GM23248 (cell line): ENCODE results near the gene CAMK4. TPM values are rescaled to one million over a fixed set of nuclear protein-coding genes. Genes with fewer than 3 reads are reported as not detected.

Experiments used
- DNase-seq: peaks from one replicate; pipeline ENCODE4 v3.0.0-alpha.2; 2015
- H2AFZ ChIP-seq: fragments of 200-600 bp; sonication (generic); 2 replicates; pipeline ENCODE4 v1.6.1; 2016; ENCODE audit warnings: antibody characterized with exemption
- H3F3A ChIP-seq: fragments of 200-600 bp; sonication (generic); 2 replicates; pipeline ENCODE4 v1.6.1; 2016; ENCODE audit warnings: mild to moderate bottlenecking, antibody characterized with exemption, mixed run types; ENCODE audit not compliant: insufficient read depth
- H3K27ac ChIP-seq: fragments of 200-600 bp; sonication (generic); 2 replicates; pipeline ENCODE4 v1.5.1; 2016; ENCODE audit warnings: mild to moderate bottlenecking
- H3K27me3 ChIP-seq: fragments of 200-600 bp; sonication (generic); replicated peaks from 2 replicates; pipeline ENCODE4 v1.6.1; 2016; ENCODE audit warnings: mild to moderate bottlenecking; ENCODE audit not compliant: insufficient read depth
- H3K36me3 ChIP-seq: fragments of 200-600 bp; sonication (generic); 2 replicates; pipeline ENCODE4 v1.6.1; 2016; ENCODE audit warnings: low read depth, mild to moderate bottlenecking
- H3K4me1 ChIP-seq: fragments of 200-600 bp; sonication (generic); 2 replicates; pipeline ENCODE4 v1.6.1; 2016; ENCODE audit warnings: mild to moderate bottlenecking; ENCODE audit not compliant: insufficient read depth
- H3K4me2 ChIP-seq: fragments of 200-600 bp; sonication (generic); one replicate; pipeline ENCODE4 v1.6.1; 2016; ENCODE audit warnings: mild to moderate bottlenecking; ENCODE audit not compliant: unreplicated experiment
- H3K4me3 ChIP-seq: fragments of 200-600 bp; sonication (generic); 2 replicates; pipeline ENCODE4 v1.5.1; 2016; ENCODE audit warnings: mild to moderate bottlenecking
- H3K79me2 ChIP-seq: fragments of 200-600 bp; sonication (generic); 2 replicates; pipeline ENCODE4 v1.6.1; 2016; ENCODE audit warnings: mild to moderate bottlenecking; ENCODE audit not compliant: insufficient read depth
- H3K9ac ChIP-seq: fragments of 200-600 bp; sonication (generic); 2 replicates; pipeline ENCODE4 v1.6.1; 2016; ENCODE audit warnings: mild to moderate bottlenecking
- H3K9me2 ChIP-seq: fragments of 200-600 bp; sonication (generic); 2 replicates; pipeline ENCODE4 v1.6.1; 2016; ENCODE audit warnings: mixed run types, mild to moderate bottlenecking, moderate library complexity; ENCODE audit not compliant: insufficient read depth
- H3K9me3 ChIP-seq: fragments of 200-600 bp; sonication (generic); one replicate; pipeline ENCODE4 v1.6.1; 2017; ENCODE audit warnings: low read depth
- H4K20me1 ChIP-seq: fragments of 200-600 bp; sonication (generic); 2 replicates; pipeline ENCODE4 v1.6.0; 2016; ENCODE audit not compliant: insufficient read depth
- EZH2 ChIP-seq: fragments of 200-600 bp; sonication (generic); IDR thresholded peaks from 2 replicates; pipeline ENCODE4 v1.6.1; 2018; ENCODE audit warnings: antibody characterized with exemption, mild to moderate bottlenecking; ENCODE audit not compliant: insufficient read depth, poor library complexity, severe bottlenecking
- EZH2phosphoT487 ChIP-seq: fragments of 200-600 bp; sonication (generic); IDR thresholded peaks from 2 replicates; pipeline ENCODE4 v1.6.1; 2018; ENCODE audit warnings: antibody characterized with exemption, moderate library complexity, mild to moderate bottlenecking, low read depth; ENCODE audit not compliant: insufficient read depth
- WGBS, 2 experiments: methylation state at CpG; one replicate each; pipeline ENCODE4 v1.1.6; 2015 to 2017; ENCODE audit warnings: low lambda C conversion rate in 2 of 2, low coverage in 1 of 2; ENCODE audit errors: missing lambda C conversion rate in 2 of 2; 5-methylcytosine and 5-hydroxymethylcytosine counted together
- in situ Hi-C: fragments of 300-500 bp; cut with MboI; formaldehyde crosslinking; loops from 2 replicates; pipeline ENCODE4 v1.15.0; 2020
- polyA plus RNA-seq: library from polyadenylated mRNA; unstranded; fragments of >200 nt; fragmentation: Nextera tagmentation; extraction: Ambion mirVana; gene quantifications from 2 replicates; pipeline ENCODE4 v1.2.1, GENCODE V29; 2016
- total RNA-seq: library from RNA; depleted of rRNA; stranded (reverse); fragments of >200 nt; shearing (Covaris generic); gene quantifications from 2 replicates; pipeline ENCODE4 v1.2.3, GENCODE V29; 2014

The CAMK4 gene
- total and polyA plus RNA-seq, 2 experiments from 2014 or later = 3.2 to 3.6 TPM

- H3K27me3 ChIP-seq = no peaks in the 10 kb centered on the region
- peaks cover 15% of the 10 kb centered on the region; the same call in 1 of the 2 replicates for H3F3A ChIP-seq
- peaks cover 60% of the 10 kb centered on the region for H3K79me2 ChIP-seq
- peak overlapping the region; percentile 89 for H3K4me2 ChIP-seq
- H3K9me2 ChIP-seq = no peaks in the 10 kb centered on the region
- peak overlapping the region; percentile 89 for H3K4me3 ChIP-seq
- peak overlapping the region; percentile 83 for H3K9ac ChIP-seq
- no peaks in the 10 kb centered on the region for H4K20me1 ChIP-seq
- 0% methylated on average over 2 of the region's 2 CpGs for WGBS, 2 experiments
- peak overlapping the region; percentile 77 for H3K27ac ChIP-seq
- DNase-seq = peak; percentile 64
- H3K4me1 ChIP-seq = peaks cover 15% of the 10 kb centered on the region; the same call in 1 of the 2 replicates
- no peaks in the 10 kb centered on the region for H3K9me3 ChIP-seq
- no peak for TF ChIP-seq EZH2phosphoT487
- TF ChIP-seq EZH2 = no peak
- no peaks in the 10 kb centered on the region for H3K36me3 ChIP-seq
- peak overlapping the region; percentile 82 for H2AFZ ChIP-seq
- in situ Hi-C loops = no loop called here
Measured at GRCh38 chr5:111511174-111511830, 287.1 kb downstream of the CAMK4 start.

- Histone ChIP-seq H2AFZ (peak overlapping the region; percentile 82), H3K4me3 (peak overlapping the region; percentile 89), H3K79me2 (peaks cover 54% of the 10 kb centered on the region), H3F3A (peaks cover 15% of the 10 kb centered on the region; the same call in 1 of the 2 replicates), H3K27me3 (no peaks in the 10 kb centered on the region), H4K20me1 (no peaks in the 10 kb centered on the region), H3K27ac (peak overlapping the region; percentile 77), H3K9me2 (no peaks in the 10 kb centered on the region), H3K4me1 (peaks cover 15% of the 10 kb centered on the region; the same call in 1 of the 2 replicates), H3K9me3 (no peaks in the 10 kb centered on the region), H3K36me3 (no peaks in the 10 kb centered on the region), H3K4me2 (peak overlapping the region; percentile 89), H3K9ac (peak overlapping the region; percentile 83)
- peak; percentile 50 for DNase-seq
- 2 to 4% methylated on average over 32 of the region's 32 CpGs for WGBS, 2 experiments
- no peak for TF ChIP-seq EZH2phosphoT487
- no peak for TF ChIP-seq EZH2
- in situ Hi-C loops = no loop called here
Measured at GRCh38 chr5:111511831-111512374, 287.7 kb downstream of the CAMK4 start.

- 0% methylated on average over 34 to 36 of the region's 41 CpGs for WGBS, 2 experiments
- Histone ChIP-seq H3K9ac (peak within 1 kb of the TSS; percentile 83), H3K9me3 (no peaks in the 10 kb centered on the region), H3K9me2 (no peaks in the 10 kb centered on the region), H3K27ac (peak within 1 kb of the TSS; percentile 77), H3K79me2 (peaks cover 47% of the 10 kb centered on the region), H3K27me3 (no peaks in the 10 kb centered on the region), H3F3A (peaks cover 15% of the 10 kb centered on the region; the same call in 1 of the 2 replicates), H3K36me3 (no peaks in the 10 kb centered on the region), H3K4me2 (peak within 1 kb of the TSS; percentile 89), H4K20me1 (no peaks in the 10 kb centered on the region), H2AFZ (peak within 1 kb of the TSS; percentile 82), H3K4me1 (peaks cover 15% of the 10 kb centered on the region; the same call in 1 of the 2 replicates), H3K4me3 (peak within 1 kb of the TSS; percentile 89)
- in situ Hi-C loops = no loop called here
- TF ChIP-seq EZH2 (no peak), EZH2phosphoT487 (no peak)
- peak; percentile 96 for DNase-seq
Measured at GRCh38 chr5:111512375-111513130, 288.4 kb downstream of the CAMK4 start, which contains the start of gene STARD4. Gene STARD4, minus strand, starts transcription at chr5:111512535. Its CDS starts 5,102 bp downstream, at chr5:111507433.

GRCh38 chr5:111513131-111513520, 288.9 kb downstream of the CAMK4 start:
- Histone ChIP-seq H3K4me2 (peak overlapping the region; percentile 89), H3K4me1 (peaks cover 15% of the 10 kb centered on the region; the same call in 1 of the 2 replicates), H3K36me3 (no peaks in the 10 kb centered on the region), H2AFZ (peak overlapping the region; percentile 82), H3K9me2 (no peaks in the 10 kb centered on the region), H4K20me1 (no peaks in the 10 kb centered on the region), H3K4me3 (peak overlapping the region; percentile 89), H3F3A (peaks cover 15% of the 10 kb centered on the region; the same call in 1 of the 2 replicates), H3K27me3 (no peaks in the 10 kb centered on the region), H3K9me3 (no peaks in the 10 kb centered on the region), H3K9ac (peak overlapping the region; percentile 83), H3K79me2 (peaks cover 42% of the 10 kb centered on the region), H3K27ac (peak overlapping the region; percentile 77)
- 12 to 14% methylated on average over 6 of the region's 6 CpGs for WGBS, 2 experiments
- DNase-seq = peak; percentile 62
- no peak for TF ChIP-seq EZH2phosphoT487
- TF ChIP-seq EZH2 = no peak
- in situ Hi-C loops = no loop called here
